Endothelial cell (in vitro differentiated cells): ENCODE data around the gene TMEM132C. TPM values are rescaled to one million over a fixed set of nuclear protein-coding genes. Genes with fewer than 3 reads are reported as not detected.

Experiments
- DNase-seq: peaks from one replicate; pipeline ENCODE4 v3.0.0; 2021; ENCODE audit warnings: low spot score
- H3K27ac Mint-ChIP-seq: one replicate; pipeline ENCODE4 v1.8.0; 2021; ENCODE audit warnings: mixed read lengths, inconsistent platforms; ENCODE audit not compliant: unreplicated experiment
- H3K27me3 Mint-ChIP-seq: one replicate; pipeline ENCODE4 v1.8.0; 2021; ENCODE audit warnings: mild to moderate bottlenecking, moderate library complexity, mixed read lengths, inconsistent platforms; ENCODE audit not compliant: unreplicated experiment
- H3K36me3 Mint-ChIP-seq: one replicate; pipeline ENCODE4 v1.8.0; 2021; ENCODE audit warnings: mild to moderate bottlenecking, low read depth, mixed read lengths, inconsistent platforms; ENCODE audit not compliant: unreplicated experiment
- H3K4me1 Mint-ChIP-seq: one replicate; pipeline ENCODE4 v1.8.0; 2021; ENCODE audit warnings: mild to moderate bottlenecking, mixed read lengths, inconsistent platforms; ENCODE audit not compliant: unreplicated experiment
- H3K4me3 Mint-ChIP-seq: one replicate; pipeline ENCODE4 v1.8.0; 2021; ENCODE audit warnings: mild to moderate bottlenecking, mixed read lengths, inconsistent platforms; ENCODE audit not compliant: unreplicated experiment
- H3K9me3 Mint-ChIP-seq: one replicate; pipeline ENCODE4 v1.8.0; 2021; ENCODE audit warnings: mixed read lengths, inconsistent platforms; ENCODE audit not compliant: unreplicated experiment
- CTCF ChIP-seq: fragments of 200-600 bp; sonication (generic); IDR thresholded peaks from one replicate; pipeline ENCODE4 v1.5.0; 2021; ENCODE audit warnings: antibody characterized with exemption; ENCODE audit not compliant: unreplicated experiment
- total RNA-seq: library from RNA; stranded (reverse); fragmentation: NEBNext Ultra II Directional; extraction: Animal tissue kit (Norgen Biotek cat#: 25700); gene quantifications from one replicate; pipeline ENCODE4 v1.2.1, GENCODE V29; 2021; ENCODE audit not compliant: unreplicated experiment

The TMEM132C gene
- total RNA-seq, 1 donor from 2014 or later = not detected

- Mint-ChIP-seq H3K36me3 (peaks cover 7% of the 10 kb centered on the region), H3K27me3 (no peaks in the 10 kb centered on the region), H3K27ac (no peak overlapping the region), H3K9me3 (peaks cover 32% of the 10 kb centered on the region), H3K4me3 (no peak overlapping the region), H3K4me1 (no peaks in the 10 kb centered on the region)
- DNase-seq = no peak
- no peak for TF ChIP-seq CTCF
Measured at GRCh38 chr12:128450810-128451209, 183.8 kb downstream of the TMEM132C start.

GRCh38 chr12:128455851-128456250 is 188.9 kb downstream of the TMEM132C start:
- no peak for TF ChIP-seq CTCF
- H3K4me1 Mint-ChIP-seq = no peaks in the 10 kb centered on the region
- peaks cover 36% of the 10 kb centered on the region for H3K9me3 Mint-ChIP-seq

DNA sequence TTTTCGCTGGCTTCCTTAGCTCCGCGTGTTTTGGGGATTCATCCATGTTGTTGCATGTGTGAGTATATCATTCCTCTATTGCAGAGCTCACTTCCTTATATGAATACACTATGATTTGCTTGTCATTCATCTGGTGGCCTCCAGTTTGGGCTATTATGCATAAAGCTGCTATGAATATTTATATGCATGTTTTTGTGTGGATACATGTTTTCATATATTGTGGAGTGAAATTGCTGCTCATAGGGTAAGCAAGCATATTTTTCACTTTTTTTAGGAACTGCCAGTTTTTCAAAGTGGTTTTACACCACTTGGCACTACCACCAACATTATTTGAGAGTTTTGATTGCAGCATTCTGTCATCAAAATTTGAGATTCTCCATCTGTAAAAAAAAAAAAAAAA is 190.0 kb downstream of the TMEM132C start:
- no peaks in the 10 kb centered on the region for H3K27me3 Mint-ChIP-seq
- TF ChIP-seq CTCF = no peak
- no peak for DNase-seq
- H3K36me3 Mint-ChIP-seq = peaks cover 8% of the 10 kb centered on the region
- H3K9me3 Mint-ChIP-seq = peaks cover 42% of the 10 kb centered on the region
- no peak overlapping the region for H3K4me3 Mint-ChIP-seq
- no peaks in the 10 kb centered on the region for H3K4me1 Mint-ChIP-seq
- H3K27ac Mint-ChIP-seq = no peak overlapping the region

More at GRCh38 chr12:128455851-128456250, 188.9 kb downstream of the TMEM132C start:
- H3K4me3 Mint-ChIP-seq = no peak overlapping the region
- DNase-seq = no peak
- no peak overlapping the region for H3K27ac Mint-ChIP-seq
- H3K27me3 Mint-ChIP-seq = no peaks in the 10 kb centered on the region
- peaks cover 8% of the 10 kb centered on the region for H3K36me3 Mint-ChIP-seq

GRCh38 chr12:128458301-128458974 is 191.5 kb downstream of the TMEM132C start:
- no peak overlapping the region for H3K27ac Mint-ChIP-seq

More at GRCh38 chr12:128458301-128458974, 191.5 kb downstream of the TMEM132C start:
- Mint-ChIP-seq H3K9me3 (peaks cover 47% of the 10 kb centered on the region), H3K4me1 (no peaks in the 10 kb centered on the region), H3K27me3 (no peaks in the 10 kb centered on the region), H3K4me3 (no peak overlapping the region), H3K36me3 (peaks cover 7% of the 10 kb centered on the region)
- DNase-seq = no peak
- TF ChIP-seq CTCF = no peak
